Breast epithelium (tissue), 3 donors: ENCODE data around the gene BAG3.

ENCODE experiments used
- CTCF ChIP-seq, 3 donors: fragments of 450-650 bp; IDR thresholded peaks; one replicate each; pipeline ENCODE4 v1.5.1; 2016 to 2017; ENCODE audit warnings: antibody characterized with exemption in 3 of 3, mild to moderate bottlenecking in 3 of 3, moderate library complexity in 3 of 3
- POLR2A ChIP-seq: fragments of 450-650 bp; IDR thresholded peaks from one replicate; pipeline ENCODE4 v1.6.1; 2016; ENCODE audit warnings: antibody characterized with exemption, mild to moderate bottlenecking, moderate library complexity

- no peak for TF ChIP-seq CTCF (IDR thresholded peaks at IDR 0.05)
- TF ChIP-seq POLR2A = no peak
Measured at GRCh38 chr10:119642556-119643111, 8.5 kb upstream of the BAG3 start.
